Skin of body (tissue), 2 donors: ENCODE measurements around the gene TMEM117. TPM values are rescaled to one million over a fixed set of nuclear protein-coding genes. Genes with fewer than 3 reads are reported as not detected.
A peak's percentile ranks its signal among the peaks of the same experiment; 100 is the strongest.
"Not testable (repeated sequence)": the region's sequence is repeated elsewhere in the genome, so short reads cannot be mapped to it uniquely, and the experiment has no call there.

Experiments
- DNase-seq: peaks from one replicate; lab custom pipeline; 2025; lab: John Stamatoyannopoulos, UW
- total RNA-seq: library from RNA; depleted of rRNA; stranded (reverse); fragments of >200 nt; gene quantifications from one replicate; pipeline ENCODE4 v1.2.3, GENCODE V29; 2014

Gene TMEM117
- total RNA-seq, 1 donor from 2014 or later = 21.5 TPM

DNA sequence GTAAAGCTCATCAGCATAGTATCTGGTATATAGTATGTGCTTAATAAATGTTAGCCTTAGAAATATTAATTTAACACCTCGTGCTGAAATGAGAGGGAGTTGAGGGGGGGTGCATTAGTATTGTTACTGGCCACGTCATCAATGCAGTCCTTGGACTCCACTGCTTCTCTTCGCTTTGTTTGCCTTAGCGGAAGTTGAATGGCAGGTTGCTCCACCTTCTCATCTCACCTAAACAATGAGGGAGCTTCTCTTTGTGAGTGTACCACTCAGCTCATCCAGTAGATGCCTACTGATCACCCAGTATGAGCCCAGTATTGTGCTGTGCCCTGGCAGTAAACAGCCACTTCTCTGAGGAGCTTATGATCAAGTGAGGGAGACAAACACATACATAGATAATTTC is 4.5 kb downstream of the TMEM117 start:
- DNase-seq = no peak

DNA sequence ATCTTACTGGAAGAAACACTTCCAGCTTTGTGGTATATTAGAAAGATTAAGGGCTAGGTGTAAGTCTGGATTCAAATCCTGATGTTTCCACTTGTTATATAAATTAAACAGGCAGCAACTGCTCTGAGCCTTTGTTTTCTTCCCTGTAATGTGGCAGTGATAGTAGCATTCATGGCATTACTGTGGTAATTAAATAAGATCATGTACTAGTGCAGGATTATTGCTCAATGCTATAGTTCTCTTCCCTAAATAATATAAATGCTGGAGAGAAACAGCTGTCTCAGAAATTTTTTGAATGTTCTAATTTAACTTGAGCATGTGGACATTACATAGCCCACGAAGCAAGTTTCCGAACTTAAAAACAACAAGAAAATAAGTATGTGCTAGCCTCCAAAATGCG is 5.4 kb downstream of the TMEM117 start:
- no peak for DNase-seq

DNA sequence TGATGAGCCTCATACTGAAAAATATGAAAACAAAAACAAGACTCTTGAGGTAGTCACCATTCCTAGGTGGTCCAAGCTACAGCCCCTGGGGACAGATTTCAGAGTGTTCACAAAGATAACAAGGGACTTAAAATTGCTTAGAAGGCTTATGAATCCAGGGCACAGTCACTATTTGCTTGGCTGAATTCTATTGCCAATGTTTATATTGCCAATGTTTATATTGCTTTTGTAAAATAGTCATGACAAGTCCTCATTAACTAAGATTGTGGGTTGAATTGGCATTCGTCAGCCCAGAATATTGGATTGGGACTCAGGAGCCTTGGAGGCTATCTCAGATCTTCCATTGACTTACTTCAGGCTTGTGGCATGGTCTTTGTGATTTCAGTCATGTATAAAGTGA is 6.4 kb downstream of the TMEM117 start:
- DNase-seq = no peak

DNA sequence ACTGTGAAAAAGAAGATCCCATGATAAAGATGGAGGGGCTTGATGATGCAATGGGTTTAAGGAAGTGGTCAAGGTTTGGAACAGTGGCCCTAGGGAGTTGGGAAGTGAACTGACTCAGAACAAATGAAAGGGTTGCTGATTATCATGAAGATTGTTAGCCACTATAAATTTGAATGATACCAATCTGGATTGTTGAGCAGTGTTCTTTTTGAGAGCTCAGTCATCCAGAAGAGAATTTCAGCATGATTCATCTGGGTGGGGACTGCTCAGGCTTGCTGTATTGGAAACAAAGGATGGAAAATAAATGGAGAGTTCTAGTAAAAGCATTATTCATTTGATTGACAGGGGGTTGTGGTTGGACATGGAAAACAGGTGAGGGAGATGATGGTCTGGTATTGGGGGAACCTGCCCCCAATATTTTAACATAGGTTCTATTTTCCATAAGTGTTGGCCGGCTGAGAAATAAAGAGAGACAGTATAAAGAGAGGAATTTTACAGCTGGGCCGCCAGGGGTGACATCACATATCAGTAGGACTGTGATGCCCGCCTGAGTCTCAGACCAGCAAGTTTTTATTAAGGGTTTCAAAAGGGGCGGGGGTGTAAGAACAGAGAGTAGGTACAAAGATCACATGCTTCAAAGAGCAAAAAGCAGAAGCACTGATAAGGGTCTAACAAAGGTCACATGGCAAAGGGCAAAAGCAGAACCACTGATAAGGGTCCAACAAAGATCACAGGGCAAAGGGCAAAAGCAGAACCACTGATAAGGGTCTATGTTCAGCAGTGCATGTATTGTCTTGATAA is 11.7 kb downstream of the TMEM117 start:
- DNase-seq = not testable (repeated sequence)

DNA sequence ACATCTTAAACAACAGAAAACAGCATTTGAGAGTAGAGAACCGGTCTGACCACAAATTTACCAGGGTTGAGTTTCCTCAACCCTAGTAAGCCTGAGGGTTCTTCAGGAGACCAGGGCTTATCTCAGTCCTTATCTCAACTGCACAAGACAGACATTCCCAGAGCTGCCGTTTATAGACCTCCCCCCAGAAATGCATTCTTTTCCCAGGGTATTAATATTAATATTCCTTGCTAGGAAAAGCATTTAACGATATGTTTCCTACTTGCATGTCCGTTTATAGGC is 12.3 kb downstream of the TMEM117 start:
- no peak for DNase-seq

DNA sequence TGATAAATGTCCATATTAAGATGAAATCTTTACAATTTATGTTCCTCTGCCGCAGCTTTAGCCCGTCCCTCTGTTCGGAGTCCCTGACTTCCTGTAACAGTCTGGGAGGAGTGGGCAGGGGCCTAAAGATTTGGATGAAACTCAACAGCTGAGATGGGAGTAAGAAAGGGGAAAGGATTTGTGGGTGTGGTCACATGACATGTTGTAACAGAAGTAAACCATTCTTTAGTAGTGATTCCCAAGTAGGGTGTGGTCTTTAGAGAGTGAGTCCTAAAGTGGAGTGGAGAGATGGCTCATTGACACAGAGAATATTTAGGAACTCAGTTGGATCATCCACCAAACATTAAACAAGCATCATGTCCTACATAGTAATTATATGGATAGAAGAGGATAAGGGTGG is 12.9 kb downstream of the TMEM117 start:
- DNase-seq = no peak

DNA sequence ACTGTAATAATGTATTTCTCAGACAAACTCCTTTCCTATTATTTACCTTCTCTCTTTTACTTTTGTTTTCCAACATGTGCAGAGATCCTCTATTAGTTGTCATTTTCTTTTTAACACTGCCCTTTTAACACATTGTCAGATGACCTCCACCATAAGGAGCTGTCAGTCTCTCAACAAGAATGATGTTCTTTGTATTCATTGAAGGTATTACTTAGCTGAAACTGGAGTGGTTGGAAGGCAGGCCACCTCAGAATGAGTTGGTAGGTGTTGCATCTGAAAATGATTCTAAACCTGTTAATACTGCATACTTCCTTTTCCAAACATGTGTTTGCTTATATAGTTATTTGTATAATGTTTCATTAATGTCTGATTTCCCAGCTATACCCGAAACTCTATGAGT is 16.9 kb downstream of the TMEM117 start:
- no peak for DNase-seq

DNA sequence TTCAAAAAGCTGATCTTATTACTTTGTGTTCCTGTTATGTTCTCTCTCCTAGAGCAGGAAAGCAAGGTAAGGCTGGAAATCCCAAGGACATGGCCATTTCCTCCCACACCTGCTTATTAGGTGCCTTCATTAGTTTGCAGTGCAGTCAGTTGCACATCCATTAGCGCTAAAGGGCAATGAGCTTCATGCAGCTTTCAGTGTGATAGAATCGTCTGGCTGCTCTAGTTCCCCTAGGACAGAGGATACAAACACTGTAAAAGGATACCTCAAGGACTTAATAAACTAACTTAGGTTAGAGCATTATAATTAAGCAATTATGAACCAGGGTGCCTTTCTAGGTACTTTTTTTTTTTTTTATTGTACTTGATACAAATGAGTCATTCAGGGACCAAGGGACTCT is 21.1 kb downstream of the TMEM117 start:
- DNase-seq = no peak

DNA sequence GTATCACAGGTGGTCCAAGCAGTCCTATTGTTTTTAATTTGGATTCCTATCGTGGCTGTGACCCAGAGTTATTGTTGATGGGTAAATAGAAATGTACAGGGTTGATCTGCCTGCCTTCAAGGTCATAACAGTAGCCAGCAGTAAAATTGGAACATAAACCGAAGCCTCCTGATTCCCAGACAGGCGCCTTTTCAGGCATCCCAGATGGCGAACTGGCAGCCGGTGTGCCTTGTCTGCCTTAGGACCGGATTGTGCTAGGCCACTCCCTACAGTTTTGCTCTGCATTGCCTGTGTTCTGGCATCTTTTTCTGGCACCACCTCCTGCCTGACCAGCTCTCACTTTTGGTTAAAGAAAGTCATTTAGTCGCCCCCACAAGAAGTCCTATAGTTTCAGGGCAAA is 22.2 kb downstream of the TMEM117 start:
- DNase-seq = no peak

DNA sequence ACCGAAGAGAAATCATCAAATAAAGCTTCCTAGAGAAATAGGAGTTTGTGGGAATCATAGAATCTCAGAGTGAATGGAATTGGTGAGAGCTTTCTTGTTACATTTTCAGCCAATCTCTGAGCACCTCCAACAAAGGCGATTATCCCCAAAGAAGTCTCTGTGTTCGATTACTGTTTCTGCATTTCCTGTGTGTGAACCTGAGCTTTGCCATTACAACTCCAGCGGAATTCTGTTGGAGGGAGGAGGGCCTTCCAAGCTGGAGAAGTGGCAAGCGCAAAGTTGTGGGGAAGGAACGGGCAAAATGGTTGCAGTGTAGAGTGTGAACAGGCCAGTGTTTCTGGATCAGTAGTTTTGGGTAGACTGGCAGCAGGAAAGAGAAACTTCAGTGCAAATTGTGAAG is 23.1 kb downstream of the TMEM117 start:
- no peak for DNase-seq

DNA sequence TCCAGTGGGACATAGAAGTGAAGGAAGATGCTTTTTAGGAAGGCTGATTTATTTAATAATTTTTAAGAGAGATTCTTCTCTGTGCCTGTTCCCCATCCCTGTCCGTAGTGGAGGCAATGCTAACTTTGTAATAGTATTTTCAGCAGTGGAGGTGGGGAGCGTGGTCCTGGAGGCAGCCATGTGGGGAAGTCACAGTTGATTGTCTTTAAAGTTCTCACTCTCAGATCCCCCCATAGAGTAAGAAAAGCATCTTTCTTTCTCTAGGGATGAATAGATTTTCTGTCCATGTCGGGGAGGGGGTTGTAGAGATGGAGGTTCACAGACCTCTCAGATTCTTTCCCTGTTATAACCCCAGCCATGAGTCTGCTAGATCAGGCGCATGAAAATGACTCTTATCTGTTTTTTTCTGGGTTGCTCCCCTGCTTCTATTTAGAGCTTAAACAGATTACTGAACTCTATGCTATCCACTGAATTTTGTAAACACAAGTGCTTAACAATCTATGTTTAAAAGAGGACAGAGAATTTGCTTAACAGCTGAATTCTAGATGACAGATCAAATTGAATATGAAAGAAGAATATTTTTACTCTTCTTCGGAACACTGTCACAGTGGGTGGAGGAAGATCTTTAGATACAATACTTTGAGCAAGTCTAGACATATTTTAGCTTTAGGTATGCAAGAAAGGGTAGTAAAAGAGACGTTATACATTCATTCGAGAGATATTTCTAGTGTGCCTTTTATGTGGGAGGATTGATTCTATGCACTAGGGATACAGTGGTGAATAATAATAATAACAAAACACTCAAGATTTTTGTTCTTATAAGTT is 25.3 kb downstream of the TMEM117 start:
- DNase-seq = no peak

DNA sequence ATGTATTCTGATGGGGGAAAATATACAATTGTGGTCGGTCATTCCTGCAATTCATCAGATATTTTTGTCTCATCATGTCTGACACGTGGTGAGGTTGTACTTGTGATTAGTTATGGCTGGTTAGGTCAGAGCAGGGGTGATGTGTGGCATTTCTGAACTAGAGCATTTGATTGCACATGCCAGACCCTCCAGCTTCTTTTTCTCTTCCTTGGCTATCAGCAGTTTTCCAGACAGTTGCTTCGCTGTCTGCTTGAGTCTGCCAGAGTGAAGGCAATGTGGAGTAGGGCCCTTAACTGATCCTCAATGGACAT is 25.9 kb downstream of the TMEM117 start:
- no peak for DNase-seq

DNA sequence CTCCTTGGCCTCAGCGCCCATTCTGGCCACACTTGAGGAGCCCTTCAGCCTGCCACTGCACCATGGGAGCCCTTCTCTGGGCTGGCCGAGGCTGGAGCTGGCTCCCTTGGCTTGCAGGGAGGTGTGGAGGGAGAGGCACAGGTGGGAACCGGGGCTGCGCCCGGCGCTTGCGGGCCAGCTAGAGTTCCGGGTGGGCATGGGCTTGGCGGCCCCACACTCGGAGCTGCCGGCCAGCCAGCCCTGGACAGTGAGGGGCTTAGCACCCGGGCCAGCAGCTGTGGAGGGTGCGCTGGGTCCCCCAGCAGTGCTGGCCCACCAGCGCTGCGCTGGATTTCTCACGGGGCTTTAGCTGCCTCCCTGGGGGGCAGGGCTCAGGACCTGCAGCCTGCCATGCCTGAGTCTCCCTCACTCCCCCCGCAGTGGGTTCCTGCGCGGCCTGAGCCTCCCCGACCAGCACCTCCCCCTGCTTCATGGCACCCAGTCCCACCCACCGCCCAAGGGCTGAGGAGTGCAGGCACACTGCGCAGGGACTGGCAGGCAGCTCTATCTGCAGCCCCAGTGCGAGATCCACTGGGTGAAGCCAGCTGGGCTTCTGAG is 28.0 kb downstream of the TMEM117 start:
- no peak for DNase-seq

DNA sequence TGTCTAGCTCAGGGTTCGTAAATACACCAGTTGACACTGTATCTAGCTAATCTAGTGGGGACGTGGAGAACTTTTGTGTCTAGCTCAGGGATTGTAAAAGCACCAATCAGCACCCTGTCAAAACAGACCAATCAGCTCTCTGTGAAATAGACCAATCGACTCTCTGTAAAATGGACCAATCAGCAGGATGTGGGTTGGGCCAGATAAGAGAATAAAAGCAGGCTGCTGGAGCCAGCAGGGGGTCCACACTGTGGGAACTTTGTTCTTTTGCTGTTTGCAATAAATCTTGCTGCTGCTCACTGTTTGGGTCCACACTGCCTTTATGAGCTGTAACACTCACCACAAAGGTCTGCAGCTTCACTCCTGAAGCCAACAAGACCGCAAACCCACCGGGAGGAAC is 28.7 kb downstream of the TMEM117 start:
- not testable (repeated sequence) for DNase-seq

DNA sequence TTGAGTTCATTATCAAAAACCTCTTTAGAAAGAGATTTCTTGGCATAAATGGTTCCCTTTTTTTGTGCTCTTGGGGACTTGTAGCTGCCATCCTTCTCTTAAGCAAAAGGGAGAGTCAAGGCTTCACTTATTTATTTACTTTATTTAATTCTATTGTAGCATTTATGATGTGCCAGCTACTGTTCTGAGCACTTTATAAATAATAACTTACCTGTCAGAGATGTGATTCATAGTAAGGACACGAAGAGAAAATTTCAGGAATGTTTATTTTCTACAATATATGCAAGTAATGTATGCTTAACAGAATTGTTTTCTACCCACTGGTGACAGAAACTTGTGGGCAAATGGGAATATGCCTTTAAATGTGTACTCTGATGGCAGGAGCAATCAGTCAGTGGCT is 33.3 kb downstream of the TMEM117 start:
- DNase-seq = no peak

DNA sequence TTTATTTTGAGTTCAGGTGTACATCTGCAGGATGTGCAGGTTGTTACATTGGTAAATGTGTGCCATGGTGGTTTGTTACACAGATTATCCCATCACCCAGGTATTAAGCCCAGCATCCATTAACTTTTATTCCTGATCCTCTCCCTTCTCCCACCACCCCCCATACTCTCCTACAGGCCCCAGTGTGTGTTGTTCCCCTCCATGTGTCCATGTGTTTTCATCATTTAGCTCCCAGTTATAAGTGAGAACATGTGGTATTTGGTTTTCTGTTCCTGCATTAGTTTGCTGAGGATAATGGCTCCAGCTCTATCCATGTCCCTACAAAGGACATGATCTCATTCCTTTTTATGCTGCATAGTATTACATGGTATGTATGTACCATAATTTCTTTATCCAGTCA is 33.9 kb downstream of the TMEM117 start:
- DNase-seq = not testable (repeated sequence)

DNA sequence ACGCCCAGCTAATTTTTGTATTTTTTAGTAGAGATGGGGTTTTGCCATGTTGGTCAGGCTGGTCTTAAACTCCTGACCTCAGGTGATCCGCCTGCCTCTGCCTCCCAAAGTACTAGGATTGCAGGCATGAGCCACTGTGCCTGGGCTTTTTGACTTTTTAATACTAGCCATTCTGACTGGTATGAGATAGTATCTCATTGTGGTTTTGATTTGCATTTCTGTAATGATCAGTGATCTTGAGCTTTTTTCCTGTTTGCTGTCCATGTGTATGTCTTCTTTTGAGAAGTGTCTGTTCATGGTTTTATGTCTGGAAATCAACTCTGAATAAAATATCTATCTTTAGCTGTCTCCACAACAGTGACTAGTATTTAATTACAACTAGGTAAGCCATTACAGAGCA is 35.4 kb downstream of the TMEM117 start:
- not testable (repeated sequence) for DNase-seq

DNA sequence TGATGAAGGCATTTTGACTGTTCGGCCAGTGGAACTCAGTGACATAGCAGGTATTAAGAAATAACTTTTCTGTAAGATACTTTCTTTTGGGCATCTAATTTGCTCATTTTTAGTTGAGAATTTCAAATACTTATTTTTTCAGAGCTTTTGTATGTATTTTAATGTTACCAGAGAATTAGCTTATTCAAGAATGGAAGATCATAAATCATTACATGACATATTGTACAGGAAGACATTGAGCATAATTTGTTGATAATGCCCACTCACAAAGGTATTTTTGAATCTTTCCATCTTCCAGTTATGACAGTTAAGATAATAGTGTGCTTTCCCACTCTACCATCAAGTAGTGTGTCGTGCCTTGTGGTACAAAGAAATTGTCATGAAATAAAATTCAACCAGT is 36.5 kb downstream of the TMEM117 start:
- no peak for DNase-seq

DNA sequence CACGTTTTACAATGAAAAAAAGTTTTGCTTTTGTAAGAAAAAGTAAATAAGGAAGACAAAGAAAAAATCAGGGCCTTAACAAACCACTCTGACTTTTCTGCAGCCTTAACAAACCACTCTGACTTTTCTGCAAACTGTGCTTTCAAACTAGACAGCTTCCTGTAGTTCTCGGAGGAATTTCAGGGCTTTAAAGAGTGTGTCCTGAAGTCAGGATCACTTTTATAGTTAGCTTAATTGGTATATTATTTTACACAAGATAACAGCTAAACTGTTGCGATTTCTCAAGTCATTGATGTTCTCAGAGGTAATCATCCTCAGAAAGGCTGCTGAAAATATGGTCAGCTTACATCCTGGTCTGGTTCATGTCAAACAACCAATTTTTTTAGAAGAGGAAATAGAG is 42.2 kb downstream of the TMEM117 start:
- DNase-seq = no peak

DNA sequence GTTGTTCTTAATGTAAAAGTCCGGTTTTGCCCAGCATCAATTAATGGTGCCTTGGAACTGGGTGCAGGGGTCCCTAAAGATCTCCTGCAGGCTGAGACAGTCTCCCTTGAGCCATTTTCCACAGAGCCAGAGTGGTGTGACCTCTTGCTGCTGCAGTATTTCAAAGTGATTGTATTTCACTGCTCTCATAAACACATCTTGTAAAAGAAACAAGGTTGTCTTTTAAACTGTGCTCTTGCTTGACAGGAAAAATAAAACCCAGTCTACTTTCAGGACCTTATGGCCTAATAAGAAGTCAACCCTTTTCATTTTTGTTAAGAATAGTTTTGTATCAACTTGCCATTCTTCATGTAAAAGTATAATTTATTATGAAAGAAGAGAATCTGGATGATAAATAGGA is 44.7 kb downstream of the TMEM117 start:
- DNase-seq = no peak

DNA sequence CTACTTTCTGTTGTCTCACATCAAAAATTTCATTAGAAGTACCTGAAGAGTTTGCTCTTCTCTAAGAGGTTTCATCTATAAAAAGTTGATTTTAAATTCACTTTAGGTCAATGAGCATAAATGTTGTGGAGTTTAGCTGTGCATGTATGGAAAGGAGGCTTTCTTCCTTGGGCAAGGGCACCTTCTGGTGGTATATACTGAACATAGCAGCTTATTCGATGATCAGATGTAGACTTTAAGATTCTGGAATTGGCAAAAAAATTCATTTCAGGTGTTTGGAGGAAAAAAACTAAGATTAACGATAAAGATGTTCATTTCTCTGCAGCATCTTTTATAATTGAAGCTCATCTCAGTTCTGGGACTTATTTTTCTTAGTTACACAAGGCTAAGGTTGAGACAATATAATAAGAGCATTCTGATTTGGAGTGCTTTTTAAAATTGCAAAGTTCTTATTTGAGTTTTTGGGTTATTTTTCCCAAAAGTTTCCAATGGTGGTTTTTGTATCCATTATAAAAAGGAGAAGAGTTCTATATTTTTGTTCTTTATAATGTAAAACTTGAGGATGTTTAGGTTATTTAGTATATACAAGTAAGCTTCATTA is 46.8 kb downstream of the TMEM117 start:
- DNase-seq = peak; percentile 23

DNA sequence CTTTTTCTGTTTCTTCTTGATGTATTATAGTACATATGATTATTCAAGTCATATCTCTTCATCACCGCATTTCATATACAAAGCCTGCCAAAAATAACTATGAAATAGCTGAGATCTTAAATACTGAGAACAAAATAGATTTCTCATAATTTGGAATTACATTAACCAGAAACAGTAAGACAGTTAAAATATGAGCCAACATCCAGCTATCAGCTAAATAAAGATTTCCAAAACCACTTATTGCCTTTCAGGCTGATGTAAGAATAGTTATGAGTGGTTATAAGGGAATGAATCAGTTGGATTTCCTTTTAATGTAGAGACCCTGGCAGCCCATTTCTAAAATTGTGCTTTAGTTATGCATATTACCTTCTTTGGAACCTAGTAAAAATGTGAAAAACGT is 47.4 kb downstream of the TMEM117 start:
- DNase-seq = no peak

DNA sequence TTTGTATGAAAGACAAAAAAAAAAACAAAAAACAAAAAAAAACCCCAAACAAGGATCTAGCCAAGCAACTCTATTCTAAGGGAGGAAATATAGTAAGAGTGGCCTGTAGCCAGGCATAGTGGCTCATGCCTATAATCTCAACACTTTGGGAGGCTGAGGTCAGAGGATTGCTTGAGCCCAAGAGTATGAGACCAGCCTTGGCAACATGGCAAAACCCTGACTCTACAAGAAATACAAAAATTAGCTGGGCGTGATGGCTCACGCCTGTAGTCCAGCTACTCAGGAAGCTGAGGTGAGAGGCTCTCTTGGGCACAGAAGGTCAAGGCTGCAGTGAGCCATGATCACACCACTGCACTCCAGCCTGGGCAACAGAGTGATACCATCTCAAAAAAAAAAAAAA is 47.9 kb downstream of the TMEM117 start:
- DNase-seq = no peak
